ENCODE measurements around the gene ANKS1A. TPM values are rescaled to one million over a fixed set of nuclear protein-coding genes. Genes with fewer than 3 reads are reported as not detected.

The ANKS1A gene
- total and polyA plus RNA-seq, 3 donors from 2014 or later: 44.2 to 96.9 (median 95.9) TPM

DNA sequence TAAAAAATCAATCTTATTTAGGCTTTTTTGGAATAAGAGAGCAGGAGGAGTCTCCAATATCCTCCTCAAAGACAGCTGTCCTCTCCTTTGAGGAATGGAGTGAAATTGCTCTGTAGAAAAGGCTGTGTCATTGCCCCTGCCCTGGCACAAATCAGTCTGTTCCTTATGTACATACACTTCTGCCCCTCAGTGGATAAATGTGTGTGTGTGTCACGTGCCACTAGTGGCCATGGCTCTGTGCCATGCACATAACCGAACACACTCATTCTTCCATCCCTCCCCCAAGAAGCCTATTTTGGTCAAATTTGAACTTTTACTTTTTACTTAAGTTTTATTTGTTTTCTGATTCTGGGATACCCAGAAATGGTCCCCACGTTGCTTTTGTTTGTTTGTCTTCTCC is 49.2 kb downstream of the ANKS1A start:
- 36 to 44% methylated on average over 3 of the region's 3 CpGs for WGBS, 2 donors
- Histone ChIP-seq H3K27ac (peak overlapping the region; percentile 72 to 89), H3K4me1 (peaks cover 47% of the 10 kb centered on the region), H3K27me3 (no peaks in the 10 kb centered on the region), H3K36me3 (ENCODE audit: low read depth, missing control alignments) (no peaks in the 10 kb centered on the region), H3K4me3 (no peak overlapping the region), H3K9me3 (no peaks in the 10 kb centered on the region)
- TF ChIP-seq POLR2A (IDR thresholded peaks at IDR 0.05): no peak
- TF ChIP-seq, protein P1, sequence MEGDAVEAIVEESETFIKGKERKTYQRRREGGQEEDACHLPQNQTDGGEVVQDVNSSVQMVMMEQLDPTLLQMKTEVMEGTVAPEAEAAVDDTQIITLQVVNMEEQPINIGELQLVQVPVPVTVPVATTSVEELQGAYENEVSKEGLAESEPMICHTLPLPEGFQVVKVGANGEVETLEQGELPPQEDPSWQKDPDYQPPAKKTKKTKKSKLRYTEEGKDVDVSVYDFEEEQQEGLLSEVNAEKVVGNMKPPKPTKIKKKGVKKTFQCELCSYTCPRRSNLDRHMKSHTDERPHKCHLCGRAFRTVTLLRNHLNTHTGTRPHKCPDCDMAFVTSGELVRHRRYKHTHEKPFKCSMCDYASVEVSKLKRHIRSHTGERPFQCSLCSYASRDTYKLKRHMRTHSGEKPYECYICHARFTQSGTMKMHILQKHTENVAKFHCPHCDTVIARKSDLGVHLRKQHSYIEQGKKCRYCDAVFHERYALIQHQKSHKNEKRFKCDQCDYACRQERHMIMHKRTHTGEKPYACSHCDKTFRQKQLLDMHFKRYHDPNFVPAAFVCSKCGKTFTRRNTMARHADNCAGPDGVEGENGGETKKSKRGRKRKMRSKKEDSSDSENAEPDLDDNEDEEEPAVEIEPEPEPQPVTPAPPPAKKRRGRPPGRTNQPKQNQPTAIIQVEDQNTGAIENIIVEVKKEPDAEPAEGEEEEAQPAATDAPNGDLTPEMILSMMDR (IDR thresholded peaks at IDR 0.05): no peak
- no peak for DNase-seq
- intact Hi-C loops (cut with DNase I; ENCODE audit: low total_unique reads): no loop called here

DNA sequence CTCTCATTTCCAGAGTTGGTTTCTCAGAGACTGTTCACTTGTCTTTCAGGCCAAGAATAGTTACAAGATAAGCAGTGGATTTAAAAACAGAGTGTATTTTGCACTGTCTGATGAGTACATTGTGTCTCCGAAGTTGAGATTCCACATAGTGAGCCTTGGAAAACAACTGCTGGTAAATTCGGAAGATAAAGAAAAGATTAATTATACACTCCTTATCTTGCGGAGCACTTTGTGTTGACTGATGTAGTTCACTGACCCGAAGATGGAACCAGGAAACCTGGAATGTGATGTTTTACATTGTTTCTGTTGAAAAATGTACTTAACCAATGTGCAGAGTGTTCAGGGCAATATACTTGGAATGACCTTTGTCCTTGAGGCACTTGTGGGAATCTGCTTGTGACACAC is 51.0 kb downstream of the ANKS1A start:
- Histone ChIP-seq H3K4me1 (peaks cover 38% of the 10 kb centered on the region), H3K4me3 (no peak overlapping the region), H3K27ac (peak overlapping the region; percentile 72 to 89), H3K36me3 (ENCODE audit: low read depth, missing control alignments) (no peaks in the 10 kb centered on the region), H3K9me3 (no peaks in the 10 kb centered on the region), H3K27me3 (no peaks in the 10 kb centered on the region)
- DNase-seq: no peak
- TF ChIP-seq, protein P1 (IDR thresholded peaks at IDR 0.05): no peak
- no peak for TF ChIP-seq POLR2A (IDR thresholded peaks at IDR 0.05)
- 19 to 30% methylated on average over 4 of the region's 4 CpGs for WGBS, 2 donors
- intact Hi-C loops (cut with DNase I; ENCODE audit: low total_unique reads): no loop called here

DNA sequence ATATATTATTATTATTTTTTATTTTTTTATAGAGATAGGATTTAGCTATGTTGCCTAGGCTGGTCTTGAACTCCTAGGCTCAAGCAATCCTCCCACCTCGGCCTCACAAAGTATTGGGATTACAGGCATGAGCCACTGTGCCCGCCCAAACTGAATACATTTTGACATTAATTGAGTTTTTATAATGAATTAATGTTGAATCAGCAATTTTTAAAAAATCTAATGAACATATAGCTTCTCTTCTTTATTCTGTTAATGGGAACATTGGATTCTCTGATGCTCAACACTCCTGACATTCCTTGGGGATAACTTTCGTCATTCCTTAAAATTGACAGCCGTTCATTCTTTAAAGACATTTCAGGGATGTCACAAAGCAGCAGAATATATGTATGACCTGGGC is 52.4 kb downstream of the ANKS1A start:
- peak overlapping the region; percentile 44 to 64 for H3K27ac ChIP-seq
- TF ChIP-seq POLR2A (IDR thresholded peaks at IDR 0.05): no peak
- TF ChIP-seq, protein P1 (IDR thresholded peaks at IDR 0.05): no peak
- H3K4me3 ChIP-seq: no peak overlapping the region
- no peaks in the 10 kb centered on the region for H3K9me3 ChIP-seq
- peaks cover 39% of the 10 kb centered on the region for H3K4me1 ChIP-seq
- 90 to 92% methylated on average over 4 of the region's 4 CpGs for WGBS, 2 donors
- H3K36me3 ChIP-seq (ENCODE audit: low read depth, missing control alignments): no peaks in the 10 kb centered on the region
- no peak for DNase-seq
- intact Hi-C loops (cut with DNase I; ENCODE audit: low total_unique reads): no loop called here
- no peaks in the 10 kb centered on the region for H3K27me3 ChIP-seq

DNA sequence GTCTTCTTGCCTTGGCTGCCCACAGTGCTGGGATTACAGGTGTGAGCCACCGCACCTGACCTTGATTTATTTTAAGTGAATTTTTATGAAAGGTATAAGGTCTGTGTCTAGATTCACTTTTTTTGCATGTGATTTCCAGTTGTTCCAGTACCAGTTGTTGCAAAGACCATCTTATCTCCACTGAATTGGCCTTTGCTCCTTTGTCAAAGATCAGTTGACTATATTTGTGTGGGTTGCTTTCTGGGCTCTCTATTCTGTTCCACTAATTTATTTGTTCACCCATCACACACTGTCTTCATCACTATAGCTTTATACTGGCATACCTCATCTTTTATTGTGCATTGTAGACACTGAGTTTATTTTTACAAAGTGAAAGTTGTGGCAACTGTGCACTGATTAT is 56.3 kb downstream of the ANKS1A start:
- TF ChIP-seq, protein P1 (IDR thresholded peaks at IDR 0.05): no peak
- TF ChIP-seq POLR2A (IDR thresholded peaks at IDR 0.05): no peak
- DNase-seq: no peak
- Histone ChIP-seq H3K27me3 (no peaks in the 10 kb centered on the region), H3K27ac (no peak overlapping the region), H3K4me3 (no peak overlapping the region), H3K4me1 (peaks cover 19% of the 10 kb centered on the region), H3K36me3 (ENCODE audit: low read depth, missing control alignments) (no peaks in the 10 kb centered on the region), H3K9me3 (no peaks in the 10 kb centered on the region)
- WGBS, 2 donors: 96 to 100% methylated on average over 1 of the region's 1 CpG
- intact Hi-C loops (cut with DNase I; ENCODE audit: low total_unique reads): no loop called here

DNA sequence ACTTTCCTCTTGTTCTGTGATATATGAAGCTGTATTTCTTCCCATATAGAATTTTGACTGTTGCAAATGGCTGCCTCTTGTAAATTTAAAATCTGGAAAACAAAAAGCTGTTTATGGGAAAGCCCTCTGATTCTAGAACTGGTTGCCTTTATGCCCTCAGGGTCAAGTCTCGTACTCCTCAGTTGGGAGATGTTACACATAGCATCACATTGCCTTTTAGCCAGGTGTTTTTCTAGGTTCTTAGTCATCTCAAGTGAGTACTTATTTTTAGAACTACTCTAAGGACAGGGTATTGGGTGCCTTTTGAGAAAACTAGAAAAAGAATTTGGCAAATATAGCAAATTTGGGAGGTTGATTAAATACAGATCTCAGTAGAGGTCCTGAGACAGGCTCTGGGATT is 58.5 kb downstream of the ANKS1A start:
- Histone ChIP-seq H3K27ac (no peak overlapping the region), H3K4me1 (peaks cover 9% of the 10 kb centered on the region), H3K4me3 (no peak overlapping the region), H3K36me3 (ENCODE audit: low read depth, missing control alignments) (no peaks in the 10 kb centered on the region), H3K9me3 (no peaks in the 10 kb centered on the region), H3K27me3 (no peaks in the 10 kb centered on the region)
- 88 to 96% methylated on average over 1 of the region's 1 CpG for WGBS, 2 donors
- intact Hi-C loops (cut with DNase I; ENCODE audit: low total_unique reads): no loop called here
- DNase-seq: no peak
- TF ChIP-seq, protein P1 (IDR thresholded peaks at IDR 0.05): no peak
- no peak for TF ChIP-seq POLR2A (IDR thresholded peaks at IDR 0.05)

Data from testis (tissue), 3 donors.